Stimulated activated CD4-positive, alpha-beta T cell treated with anti-CD3 and anti-CD28 coated beads, Interleukin-1b, Interleukin-23, amount 100 ng/mL, for 24 hours (primary cell): ENCODE data around the gene MEST.
"Not testable (repeated sequence)": the region's sequence is repeated elsewhere in the genome, so short reads cannot be mapped to it uniquely, and the experiment has no call there.

Experiments used
- DNase-seq, 4 experiments: peaks; one replicate each; pipeline ENCODE4 v3.0.0-alpha.2; 2020; ENCODE audit warnings: low read depth in 4 of 4, low spot score in 1 of 4

MEST gene

DNA sequence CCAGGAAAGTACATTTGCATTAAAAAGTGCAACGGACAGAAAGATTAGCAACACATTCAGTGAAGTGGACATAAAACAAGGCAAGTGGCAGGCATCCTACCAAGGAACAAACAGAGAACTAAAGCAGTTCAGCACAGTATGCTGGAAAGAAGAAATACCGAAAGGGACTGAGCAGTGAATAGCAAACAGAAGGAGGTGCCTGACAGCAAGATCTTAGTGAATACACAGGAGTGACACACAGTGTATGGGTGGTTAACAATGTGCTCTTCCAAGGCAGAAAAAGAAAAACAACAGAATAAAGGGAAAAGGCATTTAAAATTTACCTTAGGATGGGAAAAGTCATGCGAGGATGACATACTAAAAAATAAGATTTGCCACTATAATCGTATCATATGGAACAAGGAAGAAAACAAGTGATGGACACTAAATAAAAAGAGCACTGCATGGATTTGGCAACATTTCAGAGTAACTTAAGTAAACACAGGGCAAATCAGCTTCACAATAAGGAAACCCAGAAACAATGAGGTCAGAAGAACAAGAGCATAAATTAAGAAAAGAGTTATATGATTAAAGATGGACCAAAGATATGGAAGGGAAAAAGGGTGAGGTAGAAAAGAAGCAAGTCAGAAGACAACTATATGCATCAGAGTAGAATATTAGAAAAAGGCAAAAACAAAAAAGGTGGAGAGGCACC lies 29.5 kb downstream of the MEST start:
- DNase-seq: no peak

DNA sequence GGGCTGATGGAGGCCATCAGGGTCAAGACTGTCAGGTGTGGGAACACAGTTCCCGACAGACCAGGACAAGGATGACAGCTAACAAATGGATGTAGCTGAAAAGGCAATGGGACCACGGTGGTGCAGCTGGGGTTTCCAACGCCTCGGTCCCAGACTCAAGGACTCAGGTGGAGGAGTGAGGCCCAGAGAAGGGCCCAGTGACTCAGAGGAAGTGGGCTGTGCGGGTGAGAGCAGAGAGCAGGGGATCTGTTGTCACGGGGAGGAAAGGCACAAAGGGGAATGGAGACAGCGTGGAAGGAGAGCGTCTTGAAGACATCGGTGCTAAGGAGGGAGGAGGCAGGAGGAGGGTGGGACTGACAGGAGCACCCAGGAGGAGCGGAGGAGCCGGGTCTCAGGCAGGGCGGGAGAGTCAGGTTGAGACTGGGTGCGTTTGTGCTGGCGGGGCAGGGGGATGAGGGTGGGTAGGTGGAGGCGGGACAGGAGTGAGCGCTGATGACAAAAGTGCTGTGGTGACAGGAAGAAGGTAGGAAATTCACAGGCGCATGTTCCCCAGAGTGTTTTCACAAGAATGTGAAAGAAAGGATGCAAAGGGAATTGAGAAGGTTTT lies 31.7 kb downstream of the MEST start:
- not testable (repeated sequence) for DNase-seq

DNA sequence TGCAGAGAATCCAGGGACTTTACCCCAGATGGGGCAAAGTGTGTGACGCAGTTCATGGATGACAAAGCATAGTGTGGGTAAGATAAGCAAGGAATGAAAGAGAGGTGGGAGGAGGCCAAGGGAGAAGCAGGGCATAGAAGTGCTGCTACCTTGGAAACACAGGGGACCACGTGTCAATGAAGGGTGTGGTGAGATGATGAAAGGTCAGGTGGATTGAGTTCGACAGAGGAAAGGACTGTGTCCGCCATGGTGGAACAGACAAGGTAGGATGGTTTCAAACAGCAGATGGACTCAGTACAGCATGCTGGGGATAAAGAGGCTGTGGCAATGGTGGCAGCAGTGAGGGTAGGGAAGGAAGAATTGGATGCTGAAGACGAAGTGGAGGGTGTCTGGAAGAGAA lies 32.7 kb downstream of the MEST start:
- DNase-seq: no peak

DNA sequence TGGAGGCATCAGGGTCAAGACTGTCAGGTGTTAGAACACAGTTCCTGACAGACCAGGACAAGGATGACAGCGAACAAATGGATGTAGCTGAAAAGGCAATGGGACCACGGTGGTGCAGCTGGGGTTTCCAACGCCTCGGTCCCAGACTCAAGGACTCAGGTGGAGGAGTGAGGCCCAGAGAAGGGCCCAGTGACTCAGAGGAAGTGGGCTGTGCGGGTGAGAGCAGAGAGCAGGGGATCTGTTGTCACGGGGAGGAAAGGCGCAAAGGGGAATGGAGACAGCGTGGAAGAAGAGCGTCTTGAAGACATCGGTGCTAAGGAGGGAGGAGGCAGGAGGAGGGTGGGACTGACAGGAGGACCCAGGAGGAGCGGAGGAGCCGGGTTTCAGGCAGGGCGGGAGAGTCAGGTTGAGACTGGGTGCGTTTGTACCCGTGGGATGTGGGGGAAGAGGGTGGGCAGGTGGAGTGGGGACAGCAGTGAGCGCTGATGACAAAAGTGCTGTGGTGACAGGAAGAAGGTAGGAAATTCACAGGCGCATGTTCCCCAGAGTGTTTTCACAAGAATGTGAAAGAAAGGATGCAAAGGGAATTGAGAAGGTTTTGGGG lies 36.0 kb downstream of the MEST start:
- DNase-seq: not testable (repeated sequence)

DNA sequence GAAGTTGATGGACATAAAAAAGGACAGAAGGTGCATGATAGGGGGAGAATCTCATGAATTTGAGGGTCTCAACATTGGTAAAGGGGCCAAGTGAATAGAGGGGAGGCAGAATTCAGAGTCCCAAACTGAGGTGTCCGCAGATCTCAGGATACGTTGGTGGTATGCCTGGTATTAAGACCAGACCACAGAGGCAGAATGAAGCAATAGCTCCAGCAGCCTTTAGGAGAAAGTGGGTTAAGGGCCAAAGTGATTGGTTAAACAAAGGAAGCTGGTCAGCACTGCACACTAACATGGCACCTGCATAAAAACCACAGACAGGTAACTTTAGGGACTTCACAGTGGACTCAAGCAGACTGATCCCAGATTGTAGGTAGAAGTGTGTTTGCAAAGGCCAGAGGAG lies 37.5 kb downstream of the MEST start:
- no peak for DNase-seq

DNA sequence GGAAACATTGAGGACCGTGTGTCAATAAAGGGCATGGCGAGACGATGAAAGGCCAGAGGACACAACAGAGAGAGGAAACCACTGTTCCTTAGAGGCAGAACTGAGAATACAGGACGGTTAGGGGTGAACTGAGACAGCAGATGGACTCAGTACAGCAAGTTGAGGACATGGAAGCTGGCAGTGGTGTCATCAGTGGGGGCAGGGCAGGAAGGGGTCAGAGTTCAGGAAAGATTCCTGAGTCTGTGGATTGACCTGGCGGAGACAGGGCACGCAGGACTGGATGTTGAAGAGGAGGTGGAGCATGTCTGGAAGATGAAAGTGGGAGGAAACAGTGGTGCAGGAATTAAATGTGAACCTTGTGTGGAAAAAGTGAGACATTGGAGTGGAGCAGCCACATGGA lies 46.0 kb downstream of the MEST start:
- not testable (repeated sequence) for DNase-seq

DNA sequence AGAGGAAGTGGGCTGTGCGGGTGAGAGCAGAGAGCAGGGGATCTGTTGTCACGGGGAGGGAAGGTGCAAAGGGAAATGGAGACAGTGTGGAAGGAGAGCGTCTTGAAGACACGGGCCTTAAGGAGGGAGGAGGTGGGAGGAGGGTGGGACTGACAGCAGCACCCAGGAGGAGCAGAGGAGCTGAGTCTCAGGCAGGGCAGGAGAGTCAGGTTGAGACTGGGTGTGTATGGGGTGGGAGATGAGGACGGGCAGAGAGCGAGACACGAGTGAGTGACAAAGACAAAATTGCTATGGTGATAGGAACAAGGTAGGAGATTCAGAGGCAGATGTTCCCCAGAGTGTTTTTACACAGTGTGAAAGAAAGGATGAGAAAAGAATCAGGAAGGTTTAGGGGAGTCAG lies 49.4 kb downstream of the MEST start:
- DNase-seq: not testable (repeated sequence)

DNA sequence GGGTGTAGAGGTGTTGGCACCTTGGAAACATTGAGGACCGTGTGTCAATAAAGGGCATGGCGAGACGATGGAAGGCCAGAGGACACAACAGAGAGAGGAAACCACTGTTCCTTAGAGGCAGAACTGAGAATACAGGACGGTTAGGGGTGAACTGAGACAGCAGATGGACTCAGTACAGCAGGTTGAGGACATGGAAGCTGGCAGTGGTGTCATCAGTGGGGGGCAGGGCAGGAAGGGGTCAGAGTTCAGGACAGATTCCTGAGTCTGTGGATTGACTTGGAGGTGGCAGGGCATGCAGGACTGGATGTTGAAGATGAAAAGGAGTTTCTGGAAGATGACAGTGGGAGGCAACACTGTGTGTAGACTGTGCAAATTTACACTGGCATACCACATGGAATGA lies 50.4 kb downstream of the MEST start:
- DNase-seq: not testable (repeated sequence)

DNA sequence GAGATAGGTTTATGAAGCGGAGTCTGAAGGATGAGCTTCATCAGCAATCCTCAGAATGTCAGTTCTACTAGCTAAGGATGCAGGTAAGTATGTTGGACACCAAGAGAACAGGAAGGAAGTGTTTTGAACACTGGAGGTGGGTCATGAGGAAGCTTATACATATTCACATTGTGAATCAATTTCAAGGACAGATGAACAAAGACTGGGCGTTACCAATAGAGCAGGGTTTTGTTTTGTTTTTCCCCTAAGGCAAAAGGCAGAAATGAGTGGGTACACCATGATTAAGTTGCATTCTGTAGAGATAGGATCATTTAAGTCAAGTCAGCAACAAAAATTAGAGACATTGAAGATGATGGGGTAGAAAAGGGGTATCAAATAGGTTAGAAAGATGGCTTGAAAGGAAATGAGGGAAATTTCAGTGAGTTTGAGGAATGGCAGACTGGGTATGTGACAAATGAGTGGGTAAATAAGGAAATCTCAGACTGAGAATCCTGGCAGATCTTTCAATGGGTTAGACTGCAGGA lies 51.7 kb downstream of the MEST start:
- DNase-seq: no peak

DNA sequence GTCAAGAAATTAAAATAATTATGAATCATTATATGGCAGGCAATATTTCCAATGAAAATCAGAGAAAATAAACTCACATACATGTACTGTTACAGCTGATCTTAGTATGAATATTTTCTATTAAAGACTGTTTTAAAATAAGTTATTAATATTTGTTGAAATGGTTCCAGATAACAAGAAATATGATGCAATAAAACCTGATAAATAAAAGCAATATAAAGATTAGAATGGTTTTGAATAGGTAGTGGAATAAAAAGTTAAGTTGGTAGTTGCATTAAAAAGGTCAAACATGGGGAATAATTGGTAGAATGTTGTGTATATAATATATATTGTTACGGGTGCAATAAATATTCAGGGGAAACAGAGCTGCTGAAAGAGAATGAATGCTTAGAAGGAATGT lies 52.5 kb downstream of the MEST start:
- DNase-seq: no peak

DNA sequence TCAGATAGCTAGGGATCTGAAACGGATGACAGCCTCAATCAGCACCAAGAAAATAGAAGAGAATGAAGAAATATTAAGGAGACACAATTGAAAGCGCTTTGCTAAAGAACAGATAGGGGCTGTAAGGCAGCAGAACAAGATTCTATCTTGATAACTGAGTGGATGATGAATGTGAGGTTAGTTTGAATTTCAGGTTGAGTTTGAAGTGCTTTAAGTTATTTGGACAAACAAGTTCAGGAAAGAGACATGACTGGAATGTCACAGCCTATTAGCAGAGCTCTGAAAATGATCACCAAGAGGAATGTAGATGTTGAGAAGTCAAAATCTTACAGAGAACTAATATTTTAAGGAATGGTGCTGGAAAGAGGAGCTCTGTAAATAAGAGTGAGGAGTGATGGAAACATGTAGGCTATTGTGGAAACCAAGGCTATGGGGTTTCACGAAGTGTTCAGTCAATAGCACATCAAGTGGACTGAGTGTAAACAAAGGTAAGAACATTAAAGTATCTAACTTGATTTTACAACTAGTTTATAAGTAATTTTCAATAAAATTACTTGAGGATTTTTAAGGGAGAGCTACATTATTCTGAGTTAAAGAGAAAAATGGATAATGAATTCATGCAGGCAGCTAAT lies 61.6 kb downstream of the MEST start:
- DNase-seq: no peak

DNA sequence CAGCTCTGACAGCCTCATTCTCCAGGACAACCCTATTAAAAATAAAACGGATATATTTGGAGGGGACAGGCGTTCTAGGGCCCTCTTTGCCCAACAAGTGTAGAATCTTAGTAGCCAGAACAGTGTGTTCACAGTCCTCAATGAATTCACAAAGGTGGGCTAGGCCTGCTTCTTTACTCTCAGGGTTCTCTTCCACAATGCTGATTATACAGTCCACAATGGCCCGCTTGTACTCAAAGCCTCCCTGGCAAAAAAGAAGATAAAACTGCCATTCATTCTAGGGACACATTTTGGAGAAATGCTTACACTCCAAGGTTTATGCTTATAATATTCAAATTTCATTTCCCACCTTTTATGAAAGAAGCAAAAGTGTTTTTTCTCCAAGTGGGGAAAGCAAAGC lies 62.6 kb downstream of the MEST start:
- no peak for DNase-seq
